ENCODE measurements around the gene SLC2A2.
A peak's percentile ranks its signal among the peaks of the same experiment; 100 is the strongest.

DNA sequence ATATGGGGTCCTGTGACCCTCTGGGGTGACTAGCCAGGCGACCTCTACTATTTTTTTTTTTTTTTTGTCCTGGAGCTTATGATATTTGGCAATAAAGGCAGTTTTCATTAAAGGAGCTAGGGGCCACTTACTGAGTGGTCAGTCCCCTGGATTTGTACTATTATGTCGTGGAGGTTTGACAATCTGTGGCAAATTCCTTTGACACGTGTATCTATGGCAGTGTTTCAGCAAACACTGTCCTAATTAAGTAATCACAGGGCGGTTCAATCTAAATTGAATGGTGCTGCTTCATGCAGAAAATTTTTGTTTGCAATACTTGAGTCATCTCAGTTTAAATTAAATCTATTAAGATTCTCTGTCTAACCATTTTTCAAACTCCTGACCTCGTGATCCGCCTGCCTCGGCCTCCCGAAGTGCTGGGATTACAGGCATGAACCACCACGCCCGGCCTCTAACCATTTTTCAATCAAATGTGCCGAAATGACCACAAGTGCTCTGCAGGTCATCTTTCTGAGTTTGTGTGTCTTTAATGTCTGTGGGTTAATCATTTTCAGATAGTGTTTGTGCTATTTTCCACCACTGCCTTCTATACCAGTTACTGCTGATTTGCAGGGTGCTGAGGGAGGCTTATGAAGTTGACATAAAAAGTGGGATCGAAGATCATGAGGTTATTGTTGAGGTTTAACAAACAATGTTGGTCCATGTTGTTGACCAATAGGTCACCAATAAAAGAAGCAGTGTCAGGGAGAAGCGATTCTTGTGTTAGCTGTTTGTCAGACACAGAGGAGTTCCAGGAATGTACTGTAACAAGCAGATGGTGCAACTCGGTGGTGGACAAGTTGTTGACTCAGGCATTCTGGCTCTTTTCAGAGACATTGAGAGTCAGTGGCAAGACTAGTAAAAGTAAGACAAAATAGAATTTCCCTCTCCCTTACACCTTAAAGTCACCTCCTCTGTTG, 18.6 kb upstream of the SLC2A2 start:
- TF ChIP-seq, protein P1, sequence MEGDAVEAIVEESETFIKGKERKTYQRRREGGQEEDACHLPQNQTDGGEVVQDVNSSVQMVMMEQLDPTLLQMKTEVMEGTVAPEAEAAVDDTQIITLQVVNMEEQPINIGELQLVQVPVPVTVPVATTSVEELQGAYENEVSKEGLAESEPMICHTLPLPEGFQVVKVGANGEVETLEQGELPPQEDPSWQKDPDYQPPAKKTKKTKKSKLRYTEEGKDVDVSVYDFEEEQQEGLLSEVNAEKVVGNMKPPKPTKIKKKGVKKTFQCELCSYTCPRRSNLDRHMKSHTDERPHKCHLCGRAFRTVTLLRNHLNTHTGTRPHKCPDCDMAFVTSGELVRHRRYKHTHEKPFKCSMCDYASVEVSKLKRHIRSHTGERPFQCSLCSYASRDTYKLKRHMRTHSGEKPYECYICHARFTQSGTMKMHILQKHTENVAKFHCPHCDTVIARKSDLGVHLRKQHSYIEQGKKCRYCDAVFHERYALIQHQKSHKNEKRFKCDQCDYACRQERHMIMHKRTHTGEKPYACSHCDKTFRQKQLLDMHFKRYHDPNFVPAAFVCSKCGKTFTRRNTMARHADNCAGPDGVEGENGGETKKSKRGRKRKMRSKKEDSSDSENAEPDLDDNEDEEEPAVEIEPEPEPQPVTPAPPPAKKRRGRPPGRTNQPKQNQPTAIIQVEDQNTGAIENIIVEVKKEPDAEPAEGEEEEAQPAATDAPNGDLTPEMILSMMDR (IDR thresholded peaks at IDR 0.05) = peak in 1 of 3 donors; percentile 54
- TF ChIP-seq POLR2A (IDR thresholded peaks at IDR 0.05) = no peak
